Activated naive CD4-positive, alpha-beta T cell treated with anti-CD3 and anti-CD28 coated beads, Interleukin-2, amount 50 U/mL, for 16 hours (primary cell): ENCODE measurements around the gene TOE1.
"Not testable (repeated sequence)": the region's sequence is repeated elsewhere in the genome, so short reads cannot be mapped to it uniquely, and the experiment has no call there.

ENCODE experiments used
- DNase-seq: peaks from one replicate; pipeline ENCODE4 v3.0.0-alpha.2; 2020

Gene TOE1

DNA sequence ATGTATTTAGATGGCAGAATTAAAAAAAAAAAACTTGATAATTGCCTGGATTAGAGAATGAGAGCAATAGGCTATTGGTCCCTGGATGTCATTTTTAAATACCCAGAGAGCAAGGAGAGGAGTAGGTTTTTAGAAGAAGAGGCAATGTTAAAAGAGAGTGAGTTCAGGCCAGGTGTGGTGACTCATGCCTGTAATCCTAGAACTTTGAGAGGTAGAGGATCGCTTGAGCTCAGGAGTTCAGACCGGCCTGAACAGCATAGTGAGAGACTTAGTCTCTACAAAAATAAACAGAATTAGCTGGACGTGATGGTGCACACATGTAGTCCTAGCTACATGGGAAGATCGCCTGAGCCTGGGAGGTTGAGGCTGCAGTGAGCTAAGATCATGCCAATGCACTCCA is 16.2 kb downstream of the TOE1 start:
- DNase-seq = no peak

DNA sequence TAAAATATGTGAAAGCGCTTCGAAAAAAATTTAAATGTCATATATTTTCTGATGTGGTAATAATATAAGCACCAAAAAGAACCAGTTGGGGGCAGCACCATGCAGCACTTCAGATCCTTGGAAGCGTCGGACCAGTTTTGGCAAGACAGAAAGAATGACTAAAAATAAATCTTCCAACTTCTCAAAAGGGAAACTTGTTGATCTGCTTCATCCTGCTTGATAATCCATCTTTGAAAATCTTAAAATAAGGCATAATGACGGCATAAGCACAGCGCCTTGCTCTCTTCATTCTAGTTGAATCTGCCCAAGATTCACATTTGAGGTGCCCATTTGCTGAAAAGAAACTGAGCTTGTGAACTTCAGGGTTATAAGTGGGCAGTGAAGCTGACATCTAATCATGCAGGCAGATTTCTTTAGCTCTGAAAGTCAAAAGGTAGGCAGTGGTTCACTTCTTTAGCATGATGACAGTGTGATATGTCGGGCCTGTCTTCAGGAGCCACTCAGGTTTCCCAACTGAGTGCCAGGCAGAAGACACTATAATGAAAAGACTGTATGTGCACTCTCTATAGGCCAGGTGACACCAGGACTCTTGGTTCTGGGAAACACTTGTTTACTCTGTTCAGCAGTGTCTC is 20.0 kb downstream of the TOE1 start:
- peak; percentile 50 for DNase-seq

DNA sequence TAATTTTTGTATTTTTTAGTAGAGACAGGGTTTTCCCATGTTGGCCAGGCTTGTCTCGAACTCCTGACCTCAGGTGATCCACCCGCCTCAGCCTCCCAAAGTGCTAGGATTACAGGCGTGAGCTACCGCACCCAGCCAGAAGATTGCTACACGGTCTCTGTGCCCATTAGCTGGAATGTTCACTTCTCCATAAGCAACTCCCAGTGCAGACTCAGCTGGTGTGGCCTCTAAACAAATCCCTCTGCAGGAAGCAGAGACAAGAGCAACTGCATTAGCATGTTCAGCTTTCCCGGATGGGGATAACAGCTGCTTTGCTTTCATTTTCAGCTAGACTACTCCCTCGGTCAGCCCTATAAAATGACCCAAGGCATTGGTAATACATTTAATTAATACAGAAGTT is 21.0 kb downstream of the TOE1 start:
- not testable (repeated sequence) for DNase-seq

DNA sequence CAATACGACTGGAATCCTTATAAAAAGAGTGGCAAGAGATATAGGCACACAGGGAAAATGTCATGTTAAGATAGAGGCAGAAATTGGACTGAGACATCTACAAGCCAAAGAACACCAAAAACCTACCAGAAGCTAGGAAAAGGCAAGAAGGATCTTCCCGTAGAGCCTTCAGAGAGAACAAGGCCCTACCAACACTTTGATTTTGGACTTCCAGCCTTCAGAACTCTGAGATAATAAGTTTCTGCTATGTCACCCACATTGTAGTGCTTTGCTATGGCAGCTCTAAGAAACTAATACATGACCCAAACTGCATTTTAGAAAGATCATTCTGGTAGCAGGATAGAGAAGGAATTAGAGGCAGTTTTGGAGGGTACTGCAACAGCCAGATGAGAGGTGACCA is 24.3 kb downstream of the TOE1 start:
- DNase-seq = no peak

DNA sequence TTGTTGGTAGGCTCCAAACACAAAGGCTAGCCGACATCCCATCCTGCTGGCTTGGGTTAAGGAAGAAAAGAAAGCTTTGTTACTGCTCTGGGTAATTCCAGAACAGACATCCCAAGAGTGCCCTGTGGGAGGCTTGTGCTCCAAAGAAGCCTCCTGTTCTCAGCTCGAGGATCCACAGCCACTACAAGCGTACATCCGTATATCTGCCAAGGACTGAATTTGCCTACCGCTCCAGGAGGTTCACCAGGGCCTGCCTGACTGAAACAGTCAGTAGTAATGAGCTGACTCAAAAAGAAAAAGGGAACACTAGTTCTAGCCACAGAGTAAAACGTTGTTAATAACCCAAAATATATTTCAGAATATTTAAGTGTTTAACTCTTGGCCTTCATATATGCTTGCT is 25.1 kb downstream of the TOE1 start:
- no peak for DNase-seq

DNA sequence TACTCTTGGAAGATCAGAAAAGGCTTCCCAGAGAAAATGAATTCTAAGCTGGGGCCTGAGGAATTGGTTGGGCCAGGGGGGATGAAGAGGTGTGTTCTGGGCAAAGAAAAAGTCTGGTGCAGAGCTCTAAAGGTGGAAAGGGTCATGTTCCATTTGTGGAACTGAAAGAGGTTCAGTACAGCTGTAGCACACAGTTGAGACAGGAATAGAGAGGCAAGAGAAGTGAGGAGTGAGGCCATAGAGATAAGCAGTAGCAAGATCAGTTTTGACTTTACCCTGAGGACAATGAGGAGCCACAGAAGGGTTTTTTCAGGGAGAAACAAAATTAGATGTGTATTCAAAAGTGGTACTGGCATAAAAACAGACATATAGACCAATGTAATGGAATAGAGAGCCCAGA is 30.6 kb downstream of the TOE1 start:
- DNase-seq = no peak

DNA sequence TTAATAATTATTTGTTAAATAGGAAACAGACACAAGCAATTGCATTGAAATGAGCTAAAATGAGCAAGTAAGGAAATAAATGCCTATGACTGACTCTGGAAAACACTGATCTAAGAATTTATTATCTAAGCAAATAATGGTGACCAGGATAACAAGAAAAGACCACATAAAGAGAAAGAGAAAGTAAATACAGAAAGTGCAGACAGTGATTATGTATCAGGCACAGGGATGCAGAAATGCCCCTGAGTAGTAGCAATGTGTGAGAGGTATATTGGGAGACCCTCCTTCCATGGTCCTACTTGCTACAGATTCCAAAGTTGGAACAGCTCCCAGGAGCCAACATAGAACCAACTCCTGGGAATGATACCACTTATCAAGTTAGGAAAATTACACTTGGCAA is 33.6 kb downstream of the TOE1 start:
- DNase-seq = no peak

DNA sequence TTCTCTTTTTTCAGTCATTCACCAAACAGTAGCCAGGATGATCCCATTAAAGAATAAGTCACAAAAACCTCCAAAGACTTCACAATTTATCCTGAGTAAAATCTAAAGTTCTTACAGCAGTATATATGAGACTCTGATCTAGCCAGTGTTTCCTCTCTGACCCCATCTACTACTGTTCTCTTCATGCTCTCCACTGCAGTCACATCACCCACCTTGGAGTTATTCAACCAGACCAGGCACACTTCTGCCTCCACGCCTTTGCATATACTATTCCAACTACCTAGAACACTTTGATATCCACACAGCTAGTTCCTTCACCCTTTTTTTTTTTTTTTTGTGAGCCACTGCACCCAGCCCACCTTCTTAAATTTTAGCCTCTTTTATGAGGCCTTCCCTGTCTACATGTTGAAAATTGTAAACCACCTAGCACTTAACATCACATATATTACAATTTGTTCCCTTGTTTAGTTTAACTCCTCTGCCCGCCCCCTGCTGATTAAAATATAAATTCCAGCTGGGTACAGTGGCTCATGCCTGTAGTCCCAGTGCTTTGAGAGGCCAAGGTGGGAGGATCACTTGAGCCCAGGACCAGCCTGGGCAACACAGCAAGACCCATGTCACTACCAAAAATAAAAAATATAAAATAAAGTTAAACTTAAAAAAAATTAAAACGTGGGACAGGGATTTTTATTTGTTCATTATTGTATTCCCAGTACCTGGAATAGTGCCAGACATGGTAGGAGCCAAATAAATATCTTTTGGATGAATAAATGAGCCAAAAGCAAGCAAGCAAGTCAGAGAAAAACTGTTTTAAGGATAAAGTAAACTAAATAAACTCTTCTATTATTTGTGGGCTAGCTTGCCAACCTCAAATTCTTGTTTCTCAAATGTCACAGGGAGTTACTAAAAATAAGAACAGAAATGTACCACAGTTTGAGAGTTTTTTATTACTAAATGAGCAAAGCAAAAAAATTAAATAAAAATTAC is 35.4 kb downstream of the TOE1 start:
- no peak for DNase-seq

DNA sequence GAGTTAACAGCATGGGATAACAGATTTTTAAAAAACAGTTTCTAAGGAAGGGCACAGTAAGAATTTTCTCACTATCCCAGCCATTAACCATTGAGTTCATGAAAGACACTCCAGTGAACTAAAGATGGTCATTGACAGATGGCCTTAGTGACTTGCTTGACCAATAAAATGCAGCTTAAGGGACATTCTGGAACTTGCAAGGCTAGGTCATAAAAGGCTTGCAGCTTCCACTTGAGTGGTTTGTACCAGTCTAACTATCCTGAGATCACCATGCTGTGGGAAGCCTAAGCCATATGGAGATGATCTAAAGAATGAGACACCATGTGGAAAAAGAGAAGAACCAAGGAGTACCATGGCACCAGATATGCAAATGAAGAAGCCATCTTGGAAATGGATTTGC is 38.2 kb downstream of the TOE1 start:
- DNase-seq = no peak

DNA sequence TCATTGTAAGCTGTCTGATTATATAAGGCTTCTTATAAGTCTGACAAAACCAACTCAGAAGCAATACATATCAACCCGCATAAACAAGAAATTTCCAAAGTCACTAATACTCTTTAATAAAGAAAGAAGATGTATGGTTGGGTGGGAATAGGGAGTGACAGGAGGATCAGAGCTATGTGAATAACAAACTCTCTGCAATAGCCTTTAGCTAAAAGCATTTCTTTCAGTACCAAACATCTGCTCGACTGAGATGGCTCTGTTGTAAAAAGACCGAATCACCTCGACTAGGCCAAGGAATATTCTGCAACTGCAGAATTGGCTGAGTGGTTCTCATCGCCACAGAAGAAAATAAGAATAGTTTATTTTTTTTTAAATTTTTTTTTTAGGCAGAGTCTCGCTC is 39.6 kb downstream of the TOE1 start:
- DNase-seq = no peak

DNA sequence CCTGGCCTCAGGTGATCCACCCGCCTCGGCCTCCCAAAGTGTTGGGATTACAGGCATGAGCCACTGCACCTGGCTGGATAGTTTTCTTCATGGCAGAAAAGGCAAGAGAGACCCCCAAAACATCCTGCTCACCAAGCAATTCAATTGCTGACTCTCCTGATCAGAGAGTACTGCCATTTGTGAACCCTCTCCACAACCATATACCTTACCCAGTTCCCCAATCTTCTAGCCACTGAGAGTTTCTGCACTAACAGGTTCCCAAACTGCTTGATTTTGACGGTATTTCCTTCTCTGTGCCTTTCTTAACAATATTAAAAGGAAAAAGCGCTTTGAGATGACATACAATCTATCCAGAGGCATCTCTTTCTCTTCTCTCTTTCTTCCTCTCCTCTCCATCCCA is 40.2 kb downstream of the TOE1 start:
- DNase-seq = no peak

DNA sequence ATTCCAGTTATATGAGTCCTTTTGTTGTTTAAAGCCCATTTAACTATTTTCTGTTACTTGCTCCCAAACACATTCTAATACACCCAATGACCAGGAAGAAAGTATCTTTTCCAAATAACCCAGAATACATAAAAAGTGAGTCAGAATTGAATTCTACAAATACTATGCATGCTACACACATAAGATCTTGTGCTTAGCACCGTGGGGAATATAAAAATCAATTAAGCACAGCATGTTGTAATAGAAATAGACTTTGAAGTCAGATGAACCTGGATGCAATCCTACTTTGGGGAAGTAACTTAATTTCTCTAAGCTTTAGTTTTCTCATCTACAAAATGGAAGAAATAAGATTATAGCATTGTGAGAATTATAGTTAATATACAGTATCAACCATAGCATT is 40.8 kb downstream of the TOE1 start:
- DNase-seq = no peak

DNA sequence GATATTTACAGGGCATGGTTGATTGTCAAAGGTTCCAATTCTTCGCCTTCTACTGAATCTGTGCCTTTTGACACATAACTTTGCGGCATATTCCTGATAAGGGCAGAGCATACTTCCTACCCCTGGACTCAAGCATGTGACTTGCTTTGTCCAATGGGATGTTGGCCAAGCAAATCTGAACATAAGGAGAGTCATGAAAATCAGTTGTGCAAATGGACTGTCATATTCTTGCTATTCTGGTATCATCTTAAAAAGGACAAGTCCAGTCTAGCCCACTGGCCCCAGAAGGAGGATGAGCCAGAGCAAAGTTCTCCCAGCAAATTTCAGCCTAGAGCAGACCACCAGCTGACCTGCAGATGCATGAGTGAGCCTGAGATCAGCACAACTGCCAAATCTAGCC is 41.3 kb downstream of the TOE1 start:
- no peak for DNase-seq

DNA sequence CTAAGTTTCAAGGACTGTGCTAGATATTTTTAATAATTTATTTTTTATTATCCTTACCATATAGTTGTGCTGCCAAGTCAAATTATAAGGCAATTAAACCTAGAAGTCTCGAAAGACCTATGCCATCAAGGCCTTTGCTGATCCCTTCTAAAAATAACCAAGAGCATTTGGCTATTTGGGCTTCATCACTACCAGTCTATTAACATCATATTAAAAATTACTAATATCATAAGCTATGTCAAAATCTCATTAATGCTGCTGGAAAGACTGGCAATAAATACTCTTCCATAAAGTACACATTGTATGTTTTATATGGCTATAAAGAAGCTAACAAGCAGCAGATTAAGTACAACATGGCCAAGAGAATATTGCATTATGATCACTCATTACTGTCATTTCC is 43.2 kb downstream of the TOE1 start:
- no peak for DNase-seq

DNA sequence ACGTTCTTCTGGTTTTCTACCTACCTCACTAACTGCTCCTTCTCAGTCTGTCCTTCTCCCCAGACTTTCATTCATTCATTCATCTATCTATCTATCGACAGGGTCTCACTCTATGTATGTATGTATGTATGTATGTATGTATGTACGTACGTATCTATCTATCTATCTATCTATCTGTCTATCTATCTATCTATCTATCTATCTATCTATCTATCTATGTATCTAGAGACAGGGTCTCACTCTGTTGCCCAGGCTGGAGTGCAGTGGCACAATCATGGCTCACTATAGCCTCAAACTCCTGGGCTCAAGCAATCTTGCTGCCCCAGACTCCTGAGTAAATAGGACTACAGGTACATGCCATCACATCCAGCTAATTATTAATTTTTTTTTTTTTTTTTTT is 44.2 kb downstream of the TOE1 start:
- not testable (repeated sequence) for DNase-seq

DNA sequence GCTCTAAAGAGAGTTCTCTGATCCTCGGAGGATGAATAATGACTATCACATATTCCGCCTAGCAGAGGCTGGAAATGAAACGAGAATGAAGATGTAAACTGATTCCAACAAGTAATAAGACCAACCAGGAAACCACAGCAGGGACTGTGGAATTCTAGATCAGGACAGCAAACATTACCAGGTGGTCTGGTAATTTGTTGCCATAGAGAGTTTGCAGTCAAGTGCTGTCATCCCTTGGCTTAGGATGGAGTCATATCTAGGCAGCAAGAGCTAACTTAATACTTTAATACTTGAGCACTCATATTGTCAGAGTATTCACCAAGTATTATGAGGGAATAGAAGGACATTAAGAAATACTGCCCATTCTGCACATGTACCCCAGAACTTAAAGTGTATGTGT is 45.3 kb downstream of the TOE1 start:
- DNase-seq = no peak

DNA sequence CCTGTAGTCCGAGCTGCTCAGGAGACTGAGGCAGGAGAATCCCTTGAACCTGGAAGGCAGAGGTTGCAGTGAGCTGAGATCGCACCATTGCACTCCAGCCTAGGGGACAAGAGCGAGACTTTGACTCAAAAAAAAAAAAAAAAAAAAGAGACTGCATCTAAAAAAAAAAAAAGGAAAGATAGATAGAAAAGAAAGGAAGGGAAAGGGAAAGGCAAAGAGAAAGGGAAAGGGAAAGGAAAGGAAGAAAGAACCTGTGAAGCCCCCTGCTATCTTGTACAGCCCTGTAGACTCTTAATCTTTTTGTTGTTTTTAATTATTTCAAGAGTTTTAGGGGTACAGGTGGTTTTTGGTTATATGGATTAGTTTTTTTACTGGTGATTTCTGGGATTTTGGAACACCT is 46.2 kb downstream of the TOE1 start:
- DNase-seq = no peak
